Measurements from ENCODE around the gene SEZ6. TPM values are rescaled to one million over a fixed set of nuclear protein-coding genes. Genes with fewer than 3 reads are reported as not detected.

SEZ6 gene
- total and polyA plus RNA-seq, 10 of the 15 experiments (the other 5 are each of a cell fraction or from before 2014, with no cell fraction given) = 0.05 to 0.87 (median 0.17) TPM; not detected in 4

DNA sequence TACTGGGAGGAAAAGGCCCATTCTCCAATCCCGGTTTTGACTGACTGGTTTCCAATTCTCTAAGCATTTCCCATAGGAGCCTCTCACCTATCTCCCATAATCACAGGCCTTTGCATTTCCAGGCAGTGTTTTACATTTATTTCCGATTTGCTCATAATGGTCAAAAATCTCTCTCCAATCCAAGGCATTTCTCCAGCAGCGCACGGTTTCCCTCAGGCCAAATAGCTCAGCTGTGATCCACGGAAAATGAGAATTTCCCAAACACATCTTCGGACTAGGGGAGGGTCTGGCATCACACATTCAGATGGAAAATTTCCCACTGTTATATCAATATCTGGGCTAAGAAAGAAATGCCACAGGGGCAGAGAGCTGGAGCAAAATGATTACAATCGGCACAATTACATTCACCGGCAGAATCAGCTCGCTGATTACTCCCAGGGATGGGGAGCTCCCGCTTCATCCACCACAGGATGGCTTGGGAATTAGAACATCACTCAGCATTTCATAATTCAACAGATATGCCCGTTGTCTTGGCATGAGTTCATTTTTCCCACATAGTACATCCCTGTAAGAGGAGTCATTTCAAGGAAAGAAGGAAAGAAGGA lies 43.8 kb upstream of the SEZ6 start:
- no peaks in the 10 kb centered on the region for H4K20me1 ChIP-seq (ENCODE audit: control insufficient read depth, insufficient read depth)
- H2AFZ ChIP-seq (ENCODE audit: control insufficient read depth, low read depth, low read length) = no peak overlapping the region
- no peak overlapping the region for H3K4me3 ChIP-seq
- H3K79me2 ChIP-seq (ENCODE audit: control insufficient read depth, insufficient read depth, low read length) = no peaks in the 10 kb centered on the region
- intact Hi-C loops (cut with micrococcal nuclease; ENCODE audit: unreplicated experiment) = loop anchor here (10.0 kb wide), 1 partner anchor 75 kb away; no protein-coding TSS in a partner anchor
- SMC1A ChIA-PET (ENCODE audit: uncharacterized antibody, unreplicated experiment) = no interaction called here
- CTCF ChIA-PET = no interaction called here
- FAIRE-seq = no peak
- H3K27ac ChIP-seq (ENCODE audit: control insufficient read depth, insufficient read depth) = no peak overlapping the region
- no peak overlapping the region for H3K9ac ChIP-seq (ENCODE audit: control insufficient read depth, insufficient read depth, low read length)
- RAD21 ChIA-PET (ENCODE audit: unreplicated experiment) = no interaction called here
- POLR2A ChIA-PET = interaction anchor here (0.6 kb wide), 1 partner anchor 9 kb away, joined by 3 read pairs; no protein-coding TSS in a partner anchor
- H3K27me3 ChIP-seq (replicated peaks in 1 of 2; ENCODE audit: control insufficient read depth in 2 of 2, insufficient read depth in 2 of 2, low read length in 1 of 2) = peaks cover 2 to 4% of the 10 kb centered on the region in 2 experiments; a peak in 3 of 4 replicates
- H3K4me1 ChIP-seq (ENCODE audit: control insufficient read depth, insufficient read depth, low read length) = no peaks in the 10 kb centered on the region
- no peak overlapping the region for H3K4me2 ChIP-seq (ENCODE audit: control insufficient read depth, insufficient read depth)
- in situ Hi-C loops (cut with MboI) = no loop called here
- ATAC-seq = no peak
- TF ChIP-seq SPI1 (IDR thresholded peaks at IDR 0.05; ENCODE audit: borderline replicate concordance, insufficient read depth, low read depth, low read length) (no peak), STAT3 (IDR thresholded peaks at IDR 0.05; ENCODE audit: low read depth, low read length) (no peak), JUND (IDR thresholded peaks at IDR 0.05; ENCODE audit: low read depth, low read length) (no peak), RELA (IDR thresholded peaks at IDR 0.05; ENCODE audit: borderline replicate concordance, partially characterized antibody) (no peak), POU2F2 (IDR thresholded peaks at IDR 0.05; ENCODE audit: borderline replicate concordance, low read depth, low read length) (no peak), RB1 (IDR thresholded peaks at IDR 0.05; ENCODE audit: borderline replicate concordance) (no peak), CHD1 (IDR thresholded peaks at IDR 0.05; ENCODE audit: low read depth, low read length) (no peak), NBN (IDR thresholded peaks at IDR 0.05) (no peak), ESRRA (IDR thresholded peaks at IDR 0.05; ENCODE audit: low read length) (no peak), ZNF384 (IDR thresholded peaks at IDR 0.05; ENCODE audit: borderline replicate concordance, low read depth, low read length) (no peak), BMI1 (IDR thresholded peaks at IDR 0.05; ENCODE audit: borderline replicate concordance) (no peak), SP1 (IDR thresholded peaks at IDR 0.05; ENCODE audit: low read depth, low read length) (no peak), RFX5 (IDR thresholded peaks at IDR 0.05; ENCODE audit: low read depth, low read length) (no peak), NR2C1 (IDR thresholded peaks at IDR 0.05) (no peak), GABPA (IDR thresholded peaks at IDR 0.05; ENCODE audit: low read depth) (no peak)
- TF ChIP-seq, protein P1, sequence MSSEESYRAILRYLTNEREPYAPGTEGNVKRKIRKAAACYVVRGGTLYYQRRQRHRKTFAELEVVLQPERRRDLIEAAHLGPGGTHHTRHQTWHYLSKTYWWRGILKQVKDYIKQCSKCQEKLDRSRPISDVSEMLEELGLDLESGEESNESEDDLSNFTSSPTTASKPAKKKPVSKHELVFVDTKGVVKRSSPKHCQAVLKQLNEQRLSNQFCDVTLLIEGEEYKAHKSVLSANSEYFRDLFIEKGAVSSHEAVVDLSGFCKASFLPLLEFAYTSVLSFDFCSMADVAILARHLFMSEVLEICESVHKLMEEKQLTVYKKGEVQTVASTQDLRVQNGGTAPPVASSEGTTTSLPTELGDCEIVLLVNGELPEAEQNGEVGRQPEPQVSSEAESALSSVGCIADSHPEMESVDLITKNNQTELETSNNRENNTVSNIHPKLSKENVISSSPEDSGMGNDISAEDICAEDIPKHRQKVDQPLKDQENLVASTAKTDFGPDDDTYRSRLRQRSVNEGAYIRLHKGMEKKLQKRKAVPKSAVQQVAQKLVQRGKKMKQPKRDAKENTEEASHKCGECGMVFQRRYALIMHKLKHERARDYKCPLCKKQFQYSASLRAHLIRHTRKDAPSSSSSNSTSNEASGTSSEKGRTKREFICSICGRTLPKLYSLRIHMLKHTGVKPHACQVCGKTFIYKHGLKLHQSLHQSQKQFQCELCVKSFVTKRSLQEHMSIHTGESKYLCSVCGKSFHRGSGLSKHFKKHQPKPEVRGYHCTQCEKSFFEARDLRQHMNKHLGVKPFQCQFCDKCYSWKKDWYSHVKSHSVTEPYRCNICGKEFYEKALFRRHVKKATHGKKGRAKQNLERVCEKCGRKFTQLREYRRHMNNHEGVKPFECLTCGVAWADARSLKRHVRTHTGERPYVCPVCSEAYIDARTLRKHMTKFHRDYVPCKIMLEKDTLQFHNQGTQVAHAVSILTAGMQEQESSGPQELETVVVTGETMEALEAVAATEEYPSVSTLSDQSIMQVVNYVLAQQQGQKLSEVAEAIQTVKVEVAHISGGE (CRISPR knock-in tag; IDR thresholded peaks at IDR 0.05) = no peak
- TF ChIP-seq, protein P2, sequence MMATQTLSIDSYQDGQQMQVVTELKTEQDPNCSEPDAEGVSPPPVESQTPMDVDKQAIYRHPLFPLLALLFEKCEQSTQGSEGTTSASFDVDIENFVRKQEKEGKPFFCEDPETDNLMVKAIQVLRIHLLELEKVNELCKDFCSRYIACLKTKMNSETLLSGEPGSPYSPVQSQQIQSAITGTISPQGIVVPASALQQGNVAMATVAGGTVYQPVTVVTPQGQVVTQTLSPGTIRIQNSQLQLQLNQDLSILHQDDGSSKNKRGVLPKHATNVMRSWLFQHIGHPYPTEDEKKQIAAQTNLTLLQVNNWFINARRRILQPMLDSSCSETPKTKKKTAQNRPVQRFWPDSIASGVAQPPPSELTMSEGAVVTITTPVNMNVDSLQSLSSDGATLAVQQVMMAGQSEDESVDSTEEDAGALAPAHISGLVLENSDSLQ (IDR thresholded peaks at IDR 0.05) = no peak
- TF ChIP-seq, protein P3, sequence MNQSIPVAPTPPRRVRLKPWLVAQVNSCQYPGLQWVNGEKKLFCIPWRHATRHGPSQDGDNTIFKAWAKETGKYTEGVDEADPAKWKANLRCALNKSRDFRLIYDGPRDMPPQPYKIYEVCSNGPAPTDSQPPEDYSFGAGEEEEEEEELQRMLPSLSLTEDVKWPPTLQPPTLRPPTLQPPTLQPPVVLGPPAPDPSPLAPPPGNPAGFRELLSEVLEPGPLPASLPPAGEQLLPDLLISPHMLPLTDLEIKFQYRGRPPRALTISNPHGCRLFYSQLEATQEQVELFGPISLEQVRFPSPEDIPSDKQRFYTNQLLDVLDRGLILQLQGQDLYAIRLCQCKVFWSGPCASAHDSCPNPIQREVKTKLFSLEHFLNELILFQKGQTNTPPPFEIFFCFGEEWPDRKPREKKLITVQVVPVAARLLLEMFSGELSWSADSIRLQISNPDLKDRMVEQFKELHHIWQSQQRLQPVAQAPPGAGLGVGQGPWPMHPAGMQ (IDR thresholded peaks at IDR 0.05; ENCODE audit: borderline replicate concordance) = no peak
- TF ChIP-seq, protein P4, sequence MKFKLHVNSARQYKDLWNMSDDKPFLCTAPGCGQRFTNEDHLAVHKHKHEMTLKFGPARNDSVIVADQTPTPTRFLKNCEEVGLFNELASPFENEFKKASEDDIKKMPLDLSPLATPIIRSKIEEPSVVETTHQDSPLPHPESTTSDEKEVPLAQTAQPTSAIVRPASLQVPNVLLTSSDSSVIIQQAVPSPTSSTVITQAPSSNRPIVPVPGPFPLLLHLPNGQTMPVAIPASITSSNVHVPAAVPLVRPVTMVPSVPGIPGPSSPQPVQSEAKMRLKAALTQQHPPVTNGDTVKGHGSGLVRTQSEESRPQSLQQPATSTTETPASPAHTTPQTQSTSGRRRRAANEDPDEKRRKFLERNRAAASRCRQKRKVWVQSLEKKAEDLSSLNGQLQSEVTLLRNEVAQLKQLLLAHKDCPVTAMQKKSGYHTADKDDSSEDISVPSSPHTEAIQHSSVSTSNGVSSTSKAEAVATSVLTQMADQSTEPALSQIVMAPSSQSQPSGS (IDR thresholded peaks at IDR 0.05; ENCODE audit: low read length) = no peak
- no TSS peak for BruUV-seq (replicated peaks)
- no peak for DNase-seq (ENCODE audit: low read depth, low spot score)
- H3K9me3 ChIP-seq (replicated peaks; ENCODE audit: control insufficient read depth, insufficient read depth, low read length) = no peaks in the 10 kb centered on the region
- 50% methylated on average over 11 of the region's 11 CpGs for WGBS (ENCODE audit: insufficient coverage, insufficient replicate concordance, low lambda C conversion rate, missing lambda C conversion rate)
- no peaks in the 10 kb centered on the region for H3K36me3 ChIP-seq (ENCODE audit: control insufficient read depth in 2 of 2, insufficient read depth in 2 of 2, low read length in 1 of 2)

Data from GM12878 (cell line).